Stimulated activated effector memory CD8-positive, alpha-beta T cell treated with anti-CD3 and anti-CD28 coated beads, Interleukin-12 subunit alpha, Interleukin-12 subunit beta, amount 100 ng/mL, for 72 hours (primary cell): ENCODE data around the gene CUX1.
"Not testable (repeated sequence)": the region's sequence is repeated elsewhere in the genome, so short reads cannot be mapped to it uniquely, and the experiment has no call there.

Experiments used
- ATAC-seq: fragments of 150-1000 bp; cut with Tn5 transposase; 2 replicates; pipeline ENCODE4 v1.10.0; 2021
- DNase-seq, 2 donors: peaks; one replicate each; pipeline ENCODE4 v3.0.0; 2021 to 2022; ENCODE audit warnings: low spot score in 2 of 2
- H3K27ac Mint-ChIP-seq: one replicate; pipeline ENCODE4 v1.8.0; 2022; ENCODE audit warnings: mild to moderate bottlenecking, mixed read lengths
- H3K36me3 Mint-ChIP-seq: one replicate; pipeline ENCODE4 v1.8.0; 2022; ENCODE audit warnings: mild to moderate bottlenecking, mixed read lengths
- H3K4me1 Mint-ChIP-seq: one replicate; pipeline ENCODE4 v1.8.0; 2022; ENCODE audit warnings: mixed read lengths
- H3K4me3 Mint-ChIP-seq: one replicate; pipeline ENCODE4 v1.8.0; 2022; ENCODE audit warnings: mild to moderate bottlenecking, mixed read lengths
- H3K9me3 Mint-ChIP-seq: one replicate; pipeline ENCODE4 v1.8.0; 2022; ENCODE audit warnings: mixed read lengths

The CUX1 gene

DNA sequence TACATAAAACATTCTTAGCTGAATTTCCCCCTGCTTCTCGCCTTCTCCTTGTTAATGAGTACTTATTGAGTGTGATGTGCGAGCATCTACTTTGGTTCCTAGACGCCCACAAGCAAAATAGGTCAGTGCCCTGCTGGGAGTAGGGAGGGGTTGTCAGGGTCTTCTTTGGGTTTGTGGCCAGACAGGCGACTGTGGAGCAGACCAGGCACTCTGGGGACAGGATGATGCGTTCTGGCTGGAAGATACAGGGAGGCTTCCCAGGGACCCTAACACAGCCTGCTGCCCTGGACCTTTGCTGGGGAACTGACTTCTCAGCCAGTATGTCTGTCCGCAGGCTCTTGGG, 227.2 kb downstream of the CUX1 start:
- DNase-seq (no peak), ATAC-seq (no peak)
- Mint-ChIP-seq H3K27ac (no peak overlapping the region), H3K36me3 (peaks cover 12% of the 10 kb centered on the region), H3K4me3 (no peak overlapping the region), H3K4me1 (peaks cover 6% of the 10 kb centered on the region), H3K9me3 (no peaks in the 10 kb centered on the region)

- Mint-ChIP-seq H3K9me3 (no peaks in the 10 kb centered on the region), H3K36me3 (peaks cover 12% of the 10 kb centered on the region), H3K27ac (no peak overlapping the region), H3K4me3 (no peak overlapping the region), H3K4me1 (peaks cover 2% of the 10 kb centered on the region)
- DNase-seq (no peak), ATAC-seq (no peak)
These were observed 227.7 kb downstream of the CUX1 start for GRCh38 chr7:102044984-102045673.

- Mint-ChIP-seq H3K9me3 (no peaks in the 10 kb centered on the region), H3K4me3 (no peak overlapping the region), H3K27ac (no peak overlapping the region), H3K4me1 (peaks cover 4% of the 10 kb centered on the region), H3K36me3 (peaks cover 12% of the 10 kb centered on the region)
- DNase-seq (no peak), ATAC-seq (no peak)
These were observed 228.4 kb downstream of the CUX1 start for GRCh38 chr7:102045681-102046372.

DNA sequence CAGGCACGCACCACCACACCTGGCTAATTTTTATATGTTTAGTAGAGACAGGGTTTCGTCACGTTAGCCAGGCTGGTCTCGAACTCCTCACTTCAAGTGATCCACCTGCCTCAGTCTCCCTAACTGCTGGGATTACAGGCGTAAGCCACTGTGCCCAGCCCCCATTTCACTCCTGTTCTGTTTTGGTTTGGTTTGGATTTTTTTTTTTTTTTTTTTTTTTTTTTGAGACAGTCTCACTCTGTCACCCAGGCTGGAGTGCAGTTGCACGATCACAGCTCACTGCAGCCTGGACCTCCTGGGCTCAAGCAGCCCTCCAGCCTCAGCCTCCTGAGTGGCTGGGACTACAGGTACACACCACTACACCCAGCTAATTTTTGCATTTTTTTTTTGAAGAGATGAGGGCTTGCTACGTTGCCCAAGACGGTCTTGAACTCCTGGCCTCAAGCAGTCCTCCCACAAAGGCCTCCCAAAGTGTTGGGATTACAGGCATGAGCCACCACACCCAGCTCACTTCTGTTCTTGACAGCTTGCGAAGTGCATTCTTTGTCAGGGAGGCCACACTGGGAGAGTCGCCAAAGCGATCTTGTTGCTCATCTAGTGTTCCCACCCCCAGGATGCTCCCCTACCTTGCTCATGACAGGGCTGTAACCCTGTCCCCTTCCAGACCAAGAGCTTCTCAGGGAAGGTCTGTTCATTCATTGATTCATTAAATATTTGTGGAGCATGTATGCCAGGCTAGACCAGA, 229.1 kb downstream of the CUX1 start:
- Mint-ChIP-seq H3K36me3 (peaks cover 9% of the 10 kb centered on the region), H3K9me3 (no peaks in the 10 kb centered on the region), H3K4me3 (no peak overlapping the region), H3K4me1 (peaks cover 8% of the 10 kb centered on the region), H3K27ac (no peak overlapping the region)
- no peak for DNase-seq
- no peak for ATAC-seq

DNA sequence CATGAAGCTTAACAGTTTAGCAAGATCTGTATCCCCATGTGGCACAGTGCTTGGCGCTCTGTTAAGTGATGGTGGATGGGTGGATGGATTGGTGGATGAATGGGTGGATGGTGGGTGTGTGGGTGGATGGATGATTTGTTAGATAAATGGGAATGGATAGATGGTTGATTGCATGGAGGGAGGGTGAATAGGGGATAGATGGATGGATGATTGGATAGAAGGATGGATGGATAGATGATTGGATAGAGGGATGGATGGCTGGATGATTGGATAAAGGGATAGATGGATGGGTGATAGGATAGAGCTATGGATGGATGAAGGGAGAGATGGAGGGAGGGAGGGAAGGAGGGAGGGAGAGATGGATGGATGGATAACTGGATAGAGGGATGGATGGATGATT, 229.7 kb downstream of the CUX1 start:
- no peaks in the 10 kb centered on the region for H3K9me3 Mint-ChIP-seq
- peaks cover 8% of the 10 kb centered on the region for H3K4me1 Mint-ChIP-seq
- H3K27ac Mint-ChIP-seq: no peak overlapping the region
- H3K36me3 Mint-ChIP-seq: peaks cover 6% of the 10 kb centered on the region
- ATAC-seq (no peak), DNase-seq (no peak)
- no peak overlapping the region for H3K4me3 Mint-ChIP-seq

DNA sequence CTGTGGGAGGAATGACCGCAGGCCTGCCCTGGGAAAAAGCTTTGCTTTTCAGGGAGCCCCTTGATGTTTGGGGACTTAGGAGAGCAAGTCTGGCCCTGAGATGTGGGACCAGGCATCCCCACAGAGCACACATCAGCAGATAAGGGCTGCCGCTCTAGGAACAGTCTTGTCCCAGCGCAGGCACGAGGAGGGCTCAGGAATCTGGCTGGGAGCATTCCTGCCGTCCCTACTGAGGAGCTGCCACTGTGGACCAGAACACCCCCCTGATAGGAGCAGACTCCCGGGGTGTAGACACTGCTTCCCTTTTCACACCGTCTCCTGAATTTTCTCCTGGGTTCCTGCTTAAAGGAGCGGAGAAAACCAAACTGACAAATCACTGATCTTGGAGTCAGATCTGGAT, 232.3 kb downstream of the CUX1 start:
- H3K4me3 Mint-ChIP-seq: no peak overlapping the region
- H3K36me3 Mint-ChIP-seq: peaks cover 6% of the 10 kb centered on the region
- DNase-seq (no peak), ATAC-seq (no peak)
- no peaks in the 10 kb centered on the region for H3K9me3 Mint-ChIP-seq
- H3K4me1 Mint-ChIP-seq: peaks cover 8% of the 10 kb centered on the region
- no peak overlapping the region for H3K27ac Mint-ChIP-seq

- no peak for ATAC-seq
- DNase-seq: no peak
- peaks cover 15% of the 10 kb centered on the region for H3K4me1 Mint-ChIP-seq
- H3K27ac Mint-ChIP-seq: peak overlapping the region; percentile 83
- no peaks in the 10 kb centered on the region for H3K9me3 Mint-ChIP-seq
- no peak overlapping the region for H3K4me3 Mint-ChIP-seq
- peaks cover 6% of the 10 kb centered on the region for H3K36me3 Mint-ChIP-seq
These were observed 233.5 kb downstream of the CUX1 start for GRCh38 chr7:102050864-102051460.

GRCh38 chr7:102051736-102052135, 234.3 kb downstream of the CUX1 start:
- peaks cover 15% of the 10 kb centered on the region for H3K4me1 Mint-ChIP-seq
- not testable (repeated sequence) for H3K36me3 Mint-ChIP-seq, H3K9me3 Mint-ChIP-seq, DNase-seq, ATAC-seq, H3K4me3 Mint-ChIP-seq, H3K27ac Mint-ChIP-seq

GRCh38 chr7:102054158-102054557, 236.7 kb downstream of the CUX1 start:
- Mint-ChIP-seq H3K9me3 (no peaks in the 10 kb centered on the region), H3K36me3 (peaks cover 4% of the 10 kb centered on the region), H3K4me1 (peaks cover 15% of the 10 kb centered on the region), H3K27ac (no peak overlapping the region), H3K4me3 (no peak overlapping the region)
- ATAC-seq: no peak
- DNase-seq: no peak

GRCh38 chr7:102055181-102055976, 238.0 kb downstream of the CUX1 start:
- Mint-ChIP-seq H3K9me3 (no peaks in the 10 kb centered on the region), H3K4me3 (no peak overlapping the region), H3K4me1 (peaks cover 15% of the 10 kb centered on the region), H3K36me3 (no peaks in the 10 kb centered on the region), H3K27ac (no peak overlapping the region)
- DNase-seq (no peak), ATAC-seq (no peak)

DNA sequence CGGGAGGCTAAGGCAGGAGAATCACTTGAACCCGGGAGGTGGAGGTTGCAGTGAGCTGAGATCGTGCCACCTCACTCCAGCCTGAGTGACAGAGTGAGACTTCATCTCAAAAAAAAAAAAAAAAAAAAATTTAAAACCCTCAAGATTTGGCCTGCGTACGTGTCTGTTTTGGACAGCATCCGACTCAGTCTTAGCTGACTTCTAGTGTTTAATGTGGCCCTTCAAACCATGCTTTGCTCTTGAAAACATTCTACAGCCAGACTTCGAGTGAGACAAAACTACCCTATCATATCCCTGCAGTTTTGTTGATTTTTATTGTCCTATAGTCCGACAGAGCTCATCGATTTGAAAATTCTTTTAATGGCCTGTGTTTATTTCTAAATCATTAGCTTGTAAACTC, 242.1 kb downstream of the CUX1 start:
- ATAC-seq (no peak), DNase-seq (no peak)
- H3K9me3 Mint-ChIP-seq: no peaks in the 10 kb centered on the region
- H3K36me3 Mint-ChIP-seq: no peaks in the 10 kb centered on the region
- no peak overlapping the region for H3K27ac Mint-ChIP-seq
- no peak overlapping the region for H3K4me3 Mint-ChIP-seq
- peaks cover 19% of the 10 kb centered on the region for H3K4me1 Mint-ChIP-seq

GRCh38 chr7:102061354-102061945, 244.0 kb downstream of the CUX1 start:
- Mint-ChIP-seq H3K36me3 (no peaks in the 10 kb centered on the region), H3K9me3 (no peaks in the 10 kb centered on the region), H3K4me1 (peaks cover 15% of the 10 kb centered on the region), H3K4me3 (no peak overlapping the region), H3K27ac (peak overlapping the region; percentile 70)
- DNase-seq: no peak
- ATAC-seq: no peak

- Mint-ChIP-seq H3K4me3 (no peak overlapping the region), H3K9me3 (no peaks in the 10 kb centered on the region), H3K4me1 (peaks cover 15% of the 10 kb centered on the region), H3K36me3 (no peaks in the 10 kb centered on the region), H3K27ac (peak overlapping the region; percentile 70)
- DNase-seq: no peak
- peak; percentile 58 for ATAC-seq
These were observed 244.6 kb downstream of the CUX1 start for GRCh38 chr7:102061981-102062390.

- no peak for DNase-seq
- no peak for ATAC-seq
- Mint-ChIP-seq H3K4me1 (peaks cover 15% of the 10 kb centered on the region), H3K36me3 (no peaks in the 10 kb centered on the region), H3K27ac (peak overlapping the region; percentile 67), H3K9me3 (no peaks in the 10 kb centered on the region), H3K4me3 (no peak overlapping the region)
These were observed 246.3 kb downstream of the CUX1 start for GRCh38 chr7:102063690-102064180.
